Aorta (tissue), 4 donors: ENCODE measurements around the gene ACTA1. TPM values are rescaled to one million over a fixed set of nuclear protein-coding genes. Genes with fewer than 3 reads are reported as not detected.

ENCODE experiments used
- polyA plus RNA-seq, 2 donors: library from polyadenylated mRNA; stranded (reverse); fragments of 200-250 nt; gene quantifications; one replicate each; pipeline ENCODE4 v1.2.3, GENCODE V29; 2013
- total RNA-seq, 2 donors: library from RNA; stranded (reverse); fragmentation: NEBNext Ultra II Directional; extraction: Animal tissue kit (Norgen Biotek cat#: 25700); gene quantifications; one replicate each; pipeline ENCODE4 v1.2.1, GENCODE V29; 2021
- donor health status: healthy with polysubstance abuse.
- donor health status: Bipolar disorder and iron deficiency.
- donor health status: DM: no; HTN: no; CAD: no.
- donor health status: DM: yes; HTN: yes; CAD: no.

ACTA1 gene
- total and polyA plus RNA-seq, 4 donors = 1.8 to 46.8 (median 11.4) TPM

Other genes with a start within 250 kb of the ACTA1 start
- 10 to 100 TPM; 58.2 to 60.5 TPM for gene RAB4A, start 163.0 kb downstream of the ACTA1 start, total RNA-seq
- gene RAB4A, start 163.0 kb downstream of the ACTA1 start, polyA plus RNA-seq = 10 to 100 TPM; 38.1 to 59.1 TPM
- gene CCSAP, start 91.0 kb downstream of the ACTA1 start, total RNA-seq = 1 to 10 TPM; 3.5 to 6.6 TPM
- 1 to 10 TPM; 2.1 to 2.3 TPM for gene CCSAP, start 91.0 kb downstream of the ACTA1 start, polyA plus RNA-seq
- 10 to 100 TPM; 30.3 to 37.3 TPM for gene NUP133, start 74.2 kb upstream of the ACTA1 start, total RNA-seq
- gene NUP133, start 74.2 kb upstream of the ACTA1 start, polyA plus RNA-seq = 10 to 100 TPM in 1 of 2 donors, 1 to 10 TPM in 1; 5.1 to 17.6 TPM
- 10 to 100 TPM; 19.9 to 24.2 TPM for gene ABCB10, start 124.6 kb upstream of the ACTA1 start, total RNA-seq
- 10 to 100 TPM in 1 of 2 donors, 1 to 10 TPM in 1; 6.8 to 12.7 TPM for gene ABCB10, start 124.6 kb upstream of the ACTA1 start, polyA plus RNA-seq
- gene TAF5L, start 192.0 kb upstream of the ACTA1 start, total RNA-seq = 10 to 100 TPM; 29.8 to 37.8 TPM
- gene TAF5L, start 192.0 kb upstream of the ACTA1 start, polyA plus RNA-seq = 10 to 100 TPM; 11.6 to 16.0 TPM
- 1 to 10 TPM; 6.8 to 8.9 TPM for gene URB2, start 192.2 kb upstream of the ACTA1 start, total RNA-seq
- gene URB2, start 192.2 kb upstream of the ACTA1 start, polyA plus RNA-seq = 1 to 10 TPM in 1 of 2 donors, under 1 TPM in 1; 0.50 to 2.1 TPM